ENCODE results near the gene CLEC18B.
"Not testable (repeated sequence)": the region's sequence is repeated elsewhere in the genome, so short reads cannot be mapped to it uniquely, and the experiment has no call there.

Gene CLEC18B

GRCh38 chr16:74420612-74421481 is at the start of gene CLEC18B:
TSS of gene CLEC18B (minus strand) at chr16:74421478. CDS start at chr16:74421270, 208 bp downstream.
- H3K36me3 ChIP-seq (ENCODE audit: control insufficient read depth, insufficient read depth, low read length); H3K27me3 ChIP-seq (ENCODE audit: control insufficient read depth, insufficient read depth, low read length); H3K4me3 ChIP-seq (ENCODE audit: low read depth, low read length); H3K9me3 ChIP-seq (ENCODE audit: control insufficient read depth, insufficient read depth, low read depth, low read length); H3K4me1 ChIP-seq (ENCODE audit: control insufficient read depth, insufficient read depth, low read length); H3K27ac ChIP-seq (ENCODE audit: low read depth, low read length); H3K9ac ChIP-seq (ENCODE audit: low read length): not testable (repeated sequence)

GRCh38 chr16:74469946-74470478 is 48.7 kb upstream of the CLEC18B start:
- Histone ChIP-seq H3K36me3 (ENCODE audit: control insufficient read depth, insufficient read depth, low read length) (peaks cover 93% of the 10 kb centered on the region), H3K27me3 (ENCODE audit: control insufficient read depth, insufficient read depth, low read length) (no peaks in the 10 kb centered on the region), H3K4me3 (ENCODE audit: low read depth, low read length) (no peak overlapping the region), H3K9ac (ENCODE audit: low read length) (no peak overlapping the region), H3K27ac (ENCODE audit: low read depth, low read length) (no peak overlapping the region), H3K9me3 (ENCODE audit: control insufficient read depth, insufficient read depth, low read depth, low read length) (no peaks in the 10 kb centered on the region), H3K4me1 (ENCODE audit: control insufficient read depth, insufficient read depth, low read length) (no peaks in the 10 kb centered on the region)

GRCh38 chr16:74468807-74469525 is 47.7 kb upstream of the CLEC18B start:
- H3K4me1 ChIP-seq (ENCODE audit: control insufficient read depth, insufficient read depth, low read length), result no peaks in the 10 kb centered on the region
- H3K4me3 ChIP-seq (ENCODE audit: low read depth, low read length), result no peak overlapping the region
- no peaks in the 10 kb centered on the region for H3K27me3 ChIP-seq (ENCODE audit: control insufficient read depth, insufficient read depth, low read length)
- H3K9ac ChIP-seq (ENCODE audit: low read length), result no peak overlapping the region
- H3K27ac ChIP-seq (ENCODE audit: low read depth, low read length), result no peak overlapping the region
- H3K9me3 ChIP-seq (ENCODE audit: control insufficient read depth, insufficient read depth, low read depth, low read length), result no peaks in the 10 kb centered on the region
- H3K36me3 ChIP-seq (ENCODE audit: control insufficient read depth, insufficient read depth, low read length), result peaks cover 93% of the 10 kb centered on the region

- H3K9me3 ChIP-seq (ENCODE audit: control insufficient read depth, insufficient read depth, low read depth, low read length), result no peaks in the 10 kb centered on the region
- no peaks in the 10 kb centered on the region for H3K27me3 ChIP-seq (ENCODE audit: control insufficient read depth, insufficient read depth, low read length)
- H3K4me3 ChIP-seq (ENCODE audit: low read depth, low read length), result no peak overlapping the region
- peaks cover 97% of the 10 kb centered on the region for H3K36me3 ChIP-seq (ENCODE audit: control insufficient read depth, insufficient read depth, low read length)
- no peak overlapping the region for H3K9ac ChIP-seq (ENCODE audit: low read length)
- H3K27ac ChIP-seq (ENCODE audit: low read depth, low read length), result no peak overlapping the region
- H3K4me1 ChIP-seq (ENCODE audit: control insufficient read depth, insufficient read depth, low read length), result no peaks in the 10 kb centered on the region
These were observed 45.6 kb upstream of the CLEC18B start for GRCh38 chr16:74466872-74467271.

- Histone ChIP-seq H3K9me3 (ENCODE audit: control insufficient read depth, insufficient read depth, low read depth, low read length) (no peaks in the 10 kb centered on the region), H3K27me3 (ENCODE audit: control insufficient read depth, insufficient read depth, low read length) (no peaks in the 10 kb centered on the region), H3K9ac (ENCODE audit: low read length) (no peak overlapping the region), H3K4me1 (ENCODE audit: control insufficient read depth, insufficient read depth, low read length) (no peaks in the 10 kb centered on the region), H3K36me3 (ENCODE audit: control insufficient read depth, insufficient read depth, low read length) (peaks cover 93% of the 10 kb centered on the region), H3K4me3 (ENCODE audit: low read depth, low read length) (no peak overlapping the region), H3K27ac (ENCODE audit: low read depth, low read length) (no peak overlapping the region)
These were observed 44.8 kb upstream of the CLEC18B start for GRCh38 chr16:74465851-74466685.

- Histone ChIP-seq H3K36me3 (ENCODE audit: control insufficient read depth, insufficient read depth, low read length) (peaks cover 94% of the 10 kb centered on the region), H3K27ac (ENCODE audit: low read depth, low read length) (no peak overlapping the region), H3K4me3 (ENCODE audit: low read depth, low read length) (no peak overlapping the region), H3K9me3 (ENCODE audit: control insufficient read depth, insufficient read depth, low read depth, low read length) (no peaks in the 10 kb centered on the region), H3K27me3 (ENCODE audit: control insufficient read depth, insufficient read depth, low read length) (no peaks in the 10 kb centered on the region), H3K9ac (ENCODE audit: low read length) (no peak overlapping the region), H3K4me1 (ENCODE audit: control insufficient read depth, insufficient read depth, low read length) (no peaks in the 10 kb centered on the region)
These were observed 44.0 kb upstream of the CLEC18B start for GRCh38 chr16:74465281-74465680.

- Histone ChIP-seq H3K9ac (ENCODE audit: low read length) (no peak overlapping the region), H3K4me1 (ENCODE audit: control insufficient read depth, insufficient read depth, low read length) (no peaks in the 10 kb centered on the region), H3K4me3 (ENCODE audit: low read depth, low read length) (no peak overlapping the region), H3K27ac (ENCODE audit: low read depth, low read length) (no peak overlapping the region), H3K36me3 (ENCODE audit: control insufficient read depth, insufficient read depth, low read length) (peaks cover 92% of the 10 kb centered on the region), H3K27me3 (ENCODE audit: control insufficient read depth, insufficient read depth, low read length) (no peaks in the 10 kb centered on the region), H3K9me3 (ENCODE audit: control insufficient read depth, insufficient read depth, low read depth, low read length) (no peaks in the 10 kb centered on the region)
These were observed 42.6 kb upstream of the CLEC18B start for GRCh38 chr16:74463888-74464287.

- Histone ChIP-seq H3K27me3 (ENCODE audit: control insufficient read depth, insufficient read depth, low read length) (no peaks in the 10 kb centered on the region), H3K27ac (ENCODE audit: low read depth, low read length) (no peak overlapping the region), H3K4me1 (ENCODE audit: control insufficient read depth, insufficient read depth, low read length) (no peaks in the 10 kb centered on the region), H3K9me3 (ENCODE audit: control insufficient read depth, insufficient read depth, low read depth, low read length) (no peaks in the 10 kb centered on the region), H3K36me3 (ENCODE audit: control insufficient read depth, insufficient read depth, low read length) (peaks cover 93% of the 10 kb centered on the region), H3K9ac (ENCODE audit: low read length) (no peak overlapping the region), H3K4me3 (ENCODE audit: low read depth, low read length) (no peak overlapping the region)
These were observed 41.1 kb upstream of the CLEC18B start for GRCh38 chr16:74462361-74462760.

GRCh38 chr16:74461826-74462225 is 40.5 kb upstream of the CLEC18B start:
- no peak overlapping the region for H3K27ac ChIP-seq (ENCODE audit: low read depth, low read length)
- H3K36me3 ChIP-seq (ENCODE audit: control insufficient read depth, insufficient read depth, low read length), result peaks cover 93% of the 10 kb centered on the region
- H3K9me3 ChIP-seq (ENCODE audit: control insufficient read depth, insufficient read depth, low read depth, low read length), result no peaks in the 10 kb centered on the region
- no peak overlapping the region for H3K9ac ChIP-seq (ENCODE audit: low read length)
- H3K4me3 ChIP-seq (ENCODE audit: low read depth, low read length), result no peak overlapping the region
- H3K4me1 ChIP-seq (ENCODE audit: control insufficient read depth, insufficient read depth, low read length), result no peaks in the 10 kb centered on the region
- H3K27me3 ChIP-seq (ENCODE audit: control insufficient read depth, insufficient read depth, low read length), result no peaks in the 10 kb centered on the region

GRCh38 chr16:74460542-74460941 is 39.3 kb upstream of the CLEC18B start:
- H3K27ac ChIP-seq (ENCODE audit: low read depth, low read length), result no peak overlapping the region
- H3K9ac ChIP-seq (ENCODE audit: low read length), result no peak overlapping the region
- no peak overlapping the region for H3K4me3 ChIP-seq (ENCODE audit: low read depth, low read length)
- no peaks in the 10 kb centered on the region for H3K4me1 ChIP-seq (ENCODE audit: control insufficient read depth, insufficient read depth, low read length)
- H3K9me3 ChIP-seq (ENCODE audit: control insufficient read depth, insufficient read depth, low read depth, low read length), result no peaks in the 10 kb centered on the region
- H3K36me3 ChIP-seq (ENCODE audit: control insufficient read depth, insufficient read depth, low read length), result peaks cover 93% of the 10 kb centered on the region
- H3K27me3 ChIP-seq (ENCODE audit: control insufficient read depth, insufficient read depth, low read length), result no peaks in the 10 kb centered on the region
